SIG-M5 treated with dmso at 0.1 percent for 504 hours (cell line): ENCODE data around the gene GREB1L.
"Not testable (repeated sequence)": the region's sequence is repeated elsewhere in the genome, so short reads cannot be mapped to it uniquely, and the experiment has no call there.

ENCODE experiments used
- DNase-seq: peaks from one replicate; lab custom pipeline; 2025; ENCODE audit not compliant: unreplicated experiment; lab: John Stamatoyannopoulos, UW

GREB1L gene

DNA sequence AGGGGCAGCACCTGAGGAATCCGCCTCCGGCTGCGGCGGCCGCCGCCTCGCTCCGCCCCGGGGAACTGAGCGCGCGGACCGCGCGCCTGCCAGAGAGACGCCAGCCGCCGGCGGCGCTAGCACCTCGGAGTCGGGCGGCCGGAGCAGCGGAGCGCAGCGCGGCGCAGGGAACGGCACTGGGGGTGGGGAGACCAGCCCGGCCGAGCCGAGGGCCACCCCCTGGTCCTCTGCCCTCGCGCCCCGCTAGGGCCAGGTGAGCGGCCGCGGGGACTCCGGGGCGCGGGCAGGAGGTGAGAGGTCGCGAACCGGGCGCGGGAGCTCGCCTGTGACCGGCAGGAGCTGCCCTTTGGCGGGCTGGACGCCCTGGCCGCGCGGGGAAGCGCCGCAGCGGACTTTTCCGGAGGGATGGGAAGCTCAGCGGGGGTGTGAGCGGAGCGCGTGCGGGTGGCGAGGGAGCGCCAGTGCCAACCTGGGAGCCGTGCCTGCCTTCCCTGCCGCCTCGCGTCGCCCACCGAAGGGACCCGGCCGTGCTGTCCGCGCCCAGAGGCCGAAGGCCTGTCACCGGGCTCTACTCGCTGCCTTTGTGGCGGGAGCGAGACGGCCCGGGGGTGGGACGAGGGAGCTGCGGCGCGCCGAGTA is at the start of gene GREB1L:
GREB1L (plus strand) TSS at position 92 of the 639 bp plus-strand sequence. CDS start 141,287 bp downstream, outside the sequence.
- DNase-seq = peak; percentile 38

DNA sequence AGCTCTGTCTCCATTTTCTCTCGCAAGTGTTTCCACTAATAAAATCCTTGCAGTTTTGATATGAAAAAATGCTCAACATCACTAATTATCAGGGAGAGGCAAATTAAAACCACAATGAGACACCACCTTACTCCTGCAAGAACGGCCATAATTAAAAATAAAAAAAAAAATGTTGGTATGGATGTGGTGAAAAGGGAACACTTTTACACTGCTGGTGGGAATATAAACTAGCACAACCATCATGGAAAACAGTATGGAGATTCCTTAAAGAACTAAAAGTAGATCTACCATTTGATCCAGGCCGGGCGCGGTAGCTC is 49.8 kb upstream of the GREB1L start:
- DNase-seq = no peak

DNA sequence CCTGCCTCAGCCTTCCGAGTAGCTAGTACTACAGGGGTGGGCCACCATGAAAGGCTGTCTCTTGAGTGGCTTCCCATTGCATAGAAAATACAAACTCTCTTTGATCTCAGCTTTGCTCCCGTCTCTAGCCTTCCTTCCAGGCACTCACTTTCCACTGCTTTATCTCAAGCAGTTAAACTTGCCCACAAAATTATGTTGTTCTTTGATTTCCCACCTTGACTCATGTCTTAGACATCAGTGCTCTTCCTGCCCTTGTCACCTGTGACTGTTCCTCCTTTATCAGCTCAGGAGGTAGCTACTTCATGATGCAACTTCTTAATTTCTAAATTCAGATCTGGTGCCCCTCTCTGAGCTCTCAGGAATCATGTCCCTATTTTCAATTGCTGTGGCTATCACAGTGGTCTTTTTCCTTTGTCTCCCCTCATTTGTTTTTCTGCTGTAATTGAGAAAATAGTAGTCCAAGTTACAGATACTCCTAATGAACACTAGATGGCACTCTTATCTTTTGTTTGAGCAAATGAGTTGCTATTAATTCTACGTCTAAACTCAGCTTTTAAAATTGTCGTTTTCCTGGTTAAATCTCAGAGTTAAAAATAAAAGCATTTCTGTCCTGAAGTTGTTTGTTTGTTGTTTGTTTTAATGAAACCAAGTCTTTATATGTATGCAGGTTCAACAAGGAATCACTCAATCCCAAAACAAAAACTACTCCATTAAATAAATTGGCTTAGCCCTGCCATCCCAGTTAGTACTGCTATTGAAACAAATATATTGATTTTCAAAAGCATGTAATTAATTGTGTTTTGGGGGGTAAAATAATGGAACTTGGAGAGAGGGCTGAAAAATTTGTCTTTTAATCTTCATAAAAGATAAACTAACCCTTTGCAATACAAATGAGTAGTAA is 46.9 kb upstream of the GREB1L start:
- DNase-seq = peak; percentile 64

DNA sequence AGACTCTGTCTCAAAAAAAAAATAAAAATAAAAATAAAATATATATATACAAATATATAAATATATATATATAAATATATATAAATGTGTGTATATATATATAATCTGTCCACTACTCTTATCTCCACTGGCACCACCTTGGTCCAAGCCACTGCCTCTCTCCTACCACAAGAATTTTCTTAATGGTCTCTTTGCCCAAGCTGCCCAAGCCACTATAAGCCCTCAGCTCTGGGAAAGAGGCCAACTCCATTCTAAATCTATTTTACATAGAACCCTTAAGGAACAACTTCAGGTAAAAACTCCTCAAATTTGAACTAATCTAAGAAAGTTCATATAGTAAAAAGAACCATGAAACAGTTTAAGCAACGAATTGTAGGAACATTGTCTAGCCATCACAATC is 45.6 kb upstream of the GREB1L start:
- no peak for DNase-seq

DNA sequence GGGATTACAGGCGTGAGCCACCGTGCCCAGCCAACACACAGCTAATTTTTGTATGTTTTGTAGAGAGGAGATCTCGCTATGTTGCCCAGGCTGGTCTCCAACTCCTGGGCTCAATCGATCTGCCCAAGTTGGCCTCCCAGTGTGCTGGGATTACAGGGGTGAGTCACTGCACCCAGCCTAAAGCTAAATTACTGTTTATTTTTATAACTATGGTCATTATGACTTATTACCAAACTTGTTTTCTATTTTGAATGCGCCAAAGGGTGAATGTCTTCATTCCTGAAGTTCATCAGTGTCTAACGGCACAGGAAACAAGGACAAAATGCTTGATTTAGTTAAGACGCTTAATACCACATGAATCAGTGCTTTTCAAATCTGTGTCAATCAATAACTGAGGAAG is 38.9 kb upstream of the GREB1L start:
- DNase-seq = no peak

DNA sequence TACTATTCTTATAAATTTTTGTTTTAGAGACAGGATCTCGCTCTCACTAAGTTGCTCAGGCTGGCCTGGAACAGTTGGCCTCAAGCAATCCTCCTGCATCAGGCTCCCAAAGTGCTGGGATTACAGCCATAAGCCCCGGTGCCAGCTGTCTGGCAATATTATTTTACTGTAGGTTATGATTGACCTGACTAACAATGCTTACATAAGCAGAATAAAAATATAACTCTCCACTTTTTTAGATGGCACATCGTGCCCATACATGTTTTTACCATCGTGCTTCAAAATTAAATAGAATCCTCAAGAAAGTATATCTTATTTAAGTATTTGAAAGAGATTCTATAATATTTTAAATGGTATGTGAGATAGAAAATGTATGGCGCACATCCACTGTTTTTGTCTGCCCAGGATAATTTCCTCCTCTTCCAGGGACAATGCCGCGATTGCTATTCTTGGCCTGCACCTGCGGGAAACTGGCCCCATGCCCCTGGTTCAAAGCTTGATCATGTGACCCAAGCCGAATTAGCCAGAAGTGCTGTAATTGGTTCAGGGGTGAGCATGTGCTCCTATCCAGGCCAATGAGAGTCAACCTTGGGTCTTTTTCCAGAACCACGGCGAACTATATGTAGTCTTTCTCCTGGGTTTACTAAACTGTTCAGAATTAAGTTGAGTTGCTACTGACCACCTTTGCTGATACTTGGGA is 38.3 kb upstream of the GREB1L start:
- DNase-seq = no peak

DNA sequence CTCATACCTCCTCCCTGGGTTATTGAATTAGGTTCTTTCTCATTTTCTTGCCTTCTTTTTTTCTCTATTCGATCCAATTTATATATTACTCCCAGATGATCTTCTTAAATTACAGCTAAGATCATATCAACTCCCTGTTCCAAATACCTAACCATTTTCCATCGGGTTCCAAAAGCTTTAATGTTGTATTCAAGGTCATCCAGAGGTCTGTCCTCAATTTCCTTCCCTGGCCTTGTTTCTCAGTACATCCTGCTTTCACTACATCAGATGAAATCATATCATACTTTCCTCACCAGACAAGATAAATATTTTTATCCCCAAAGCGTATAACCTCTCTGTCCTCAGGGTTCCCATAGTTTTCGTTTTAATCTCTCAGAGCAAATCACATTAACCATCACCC is 36.3 kb upstream of the GREB1L start:
- DNase-seq = no peak

DNA sequence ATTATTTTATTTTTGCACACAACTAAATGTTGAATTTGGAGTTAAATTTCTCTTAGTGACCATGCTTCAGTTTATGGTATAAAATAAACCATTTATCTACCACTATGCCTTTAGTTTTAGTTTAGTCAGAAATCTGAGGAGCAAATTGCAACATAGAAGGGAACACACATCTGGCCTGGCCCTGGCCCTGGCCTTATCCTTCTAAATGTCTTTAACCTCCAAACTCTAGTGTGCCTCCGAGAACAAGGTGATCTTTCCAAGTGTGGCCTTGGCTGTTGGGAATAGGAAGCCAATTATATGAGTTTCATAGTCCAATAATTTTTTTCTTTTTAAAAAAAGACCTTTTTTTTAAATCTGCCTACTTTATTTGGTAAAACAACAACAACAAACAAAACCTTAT is 31.8 kb upstream of the GREB1L start:
- DNase-seq = no peak

DNA sequence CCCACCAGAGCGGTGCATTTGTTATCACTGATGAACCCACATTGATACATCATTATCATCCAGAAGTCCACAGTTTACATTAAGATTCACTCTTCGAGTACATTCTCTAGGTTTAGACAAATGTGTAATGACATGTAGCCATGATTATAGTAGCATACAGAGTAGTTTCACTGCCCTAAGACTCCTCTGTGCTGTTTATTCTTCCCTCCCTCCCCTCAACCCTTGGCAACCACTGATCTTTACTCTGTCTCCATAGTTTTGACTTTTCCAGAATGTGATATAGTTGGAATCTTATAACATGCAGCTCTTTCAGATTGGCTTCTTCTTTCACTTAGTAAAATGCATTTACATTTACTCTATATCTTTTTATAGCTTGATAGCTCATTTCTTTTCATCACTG is 31.2 kb upstream of the GREB1L start:
- DNase-seq = no peak

DNA sequence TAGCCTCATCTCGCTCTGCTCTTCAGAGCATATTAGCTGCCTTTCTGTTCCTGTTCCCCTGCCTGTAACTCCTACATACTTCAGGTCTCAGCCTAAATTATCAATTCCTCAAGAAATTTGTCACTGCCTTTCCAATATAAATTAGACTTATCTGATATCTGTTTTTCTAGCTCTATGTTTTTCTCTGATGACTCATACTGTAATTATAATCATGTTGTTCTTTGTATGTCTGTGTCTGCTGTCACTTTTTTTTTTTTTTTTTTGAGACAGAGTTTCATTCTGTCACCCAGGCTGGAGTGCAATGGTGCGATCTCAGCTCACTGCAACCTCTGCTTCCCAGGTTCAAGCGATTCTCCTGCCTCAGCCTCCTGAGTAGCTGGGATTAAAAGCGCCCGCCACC is 27.6 kb upstream of the GREB1L start:
- not testable (repeated sequence) for DNase-seq

DNA sequence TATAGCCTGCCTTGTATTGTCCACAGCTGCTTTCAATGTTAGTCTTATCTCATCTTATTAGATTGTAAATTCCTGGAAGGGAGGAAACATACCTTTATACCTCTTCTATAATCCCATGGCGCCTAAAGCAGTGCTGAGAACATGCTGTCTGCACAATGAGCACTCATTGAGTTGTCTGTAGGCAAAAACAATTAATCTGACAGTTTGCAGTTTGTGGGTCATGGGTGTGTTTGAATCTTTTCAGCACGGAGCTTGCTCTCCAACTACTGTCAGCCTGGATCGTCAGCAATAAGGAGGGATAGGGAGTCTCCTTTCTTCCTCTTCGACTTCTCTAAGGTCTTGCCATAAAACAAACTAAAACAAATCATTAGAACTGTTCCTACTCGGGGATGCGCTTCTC is 26.5 kb upstream of the GREB1L start:
- no peak for DNase-seq

DNA sequence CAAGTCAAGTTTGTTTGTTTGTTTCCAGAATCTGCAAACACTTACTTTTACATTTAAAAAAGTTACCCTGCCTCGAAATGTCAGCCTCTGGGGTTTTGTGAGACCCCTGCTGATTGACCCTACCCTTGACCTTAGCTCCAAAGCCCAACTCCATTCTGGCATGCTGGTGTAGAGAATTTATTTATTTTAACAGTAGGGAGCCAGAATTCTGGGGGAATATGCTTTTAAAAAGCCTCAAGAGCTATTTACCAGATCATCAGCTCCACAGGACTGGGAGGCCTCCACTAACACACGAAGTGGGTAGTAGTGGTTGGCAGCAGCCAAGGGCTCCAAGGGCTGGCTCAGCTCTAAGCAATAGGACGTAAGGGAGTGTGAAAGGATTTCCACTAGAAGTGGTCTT is 23.2 kb upstream of the GREB1L start:
- DNase-seq = no peak

DNA sequence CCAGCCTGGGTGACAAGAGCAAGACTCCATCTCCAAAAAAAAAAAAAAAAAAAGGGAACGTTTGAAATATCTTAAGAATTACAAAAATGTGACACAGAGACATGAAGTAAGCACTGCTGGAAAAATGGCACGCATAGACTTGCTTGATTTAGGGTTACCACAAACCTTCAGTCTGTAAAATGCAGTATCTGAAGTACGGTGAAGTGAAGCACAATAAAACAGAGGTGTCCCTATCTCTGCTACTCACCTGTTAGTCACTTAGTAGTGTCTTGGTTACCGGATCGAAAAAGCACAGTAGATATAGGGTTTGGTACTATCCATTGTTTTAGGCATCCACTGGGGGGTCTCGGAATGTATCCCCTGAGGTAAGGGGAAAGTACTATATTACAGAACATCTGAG is 11.6 kb upstream of the GREB1L start:
- DNase-seq = no peak

DNA sequence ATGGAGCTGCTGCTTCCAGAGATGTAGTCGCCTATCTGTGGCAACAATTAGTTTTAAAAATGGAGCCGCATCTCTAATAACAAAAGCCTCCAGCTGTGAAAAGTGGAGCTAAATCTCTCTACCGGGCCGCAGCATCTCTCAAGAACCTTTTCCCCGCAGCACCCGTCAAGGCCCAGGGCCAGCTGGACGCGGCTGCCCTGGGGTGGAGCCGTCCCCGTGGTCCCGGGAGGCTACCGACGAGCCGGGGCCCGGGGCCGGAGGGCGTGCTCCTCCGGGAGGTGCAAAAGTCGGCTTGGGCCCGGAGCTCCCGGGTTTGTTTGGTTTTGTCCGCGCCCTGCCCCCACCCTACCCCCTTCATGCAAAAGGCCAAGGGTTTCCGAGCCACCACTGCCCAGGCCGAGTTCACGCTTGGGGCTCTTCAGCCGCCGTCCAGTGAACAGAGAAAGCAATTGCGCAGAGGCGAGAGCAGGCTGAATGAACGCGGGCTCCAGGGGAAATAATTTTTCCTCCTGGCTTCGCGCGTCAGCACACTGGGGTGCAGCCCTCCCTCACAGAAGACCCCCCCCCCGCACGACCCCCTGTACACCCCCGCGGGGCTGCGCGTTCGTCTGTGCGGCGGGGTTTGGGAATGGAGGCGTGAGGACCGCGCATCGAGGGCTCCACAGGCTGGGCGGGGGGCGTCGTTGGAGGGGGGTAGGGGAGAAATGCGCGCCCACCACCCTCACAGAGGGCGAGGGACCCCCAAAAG is 557 bp upstream of the GREB1L start:
- DNase-seq = no peak

DNA sequence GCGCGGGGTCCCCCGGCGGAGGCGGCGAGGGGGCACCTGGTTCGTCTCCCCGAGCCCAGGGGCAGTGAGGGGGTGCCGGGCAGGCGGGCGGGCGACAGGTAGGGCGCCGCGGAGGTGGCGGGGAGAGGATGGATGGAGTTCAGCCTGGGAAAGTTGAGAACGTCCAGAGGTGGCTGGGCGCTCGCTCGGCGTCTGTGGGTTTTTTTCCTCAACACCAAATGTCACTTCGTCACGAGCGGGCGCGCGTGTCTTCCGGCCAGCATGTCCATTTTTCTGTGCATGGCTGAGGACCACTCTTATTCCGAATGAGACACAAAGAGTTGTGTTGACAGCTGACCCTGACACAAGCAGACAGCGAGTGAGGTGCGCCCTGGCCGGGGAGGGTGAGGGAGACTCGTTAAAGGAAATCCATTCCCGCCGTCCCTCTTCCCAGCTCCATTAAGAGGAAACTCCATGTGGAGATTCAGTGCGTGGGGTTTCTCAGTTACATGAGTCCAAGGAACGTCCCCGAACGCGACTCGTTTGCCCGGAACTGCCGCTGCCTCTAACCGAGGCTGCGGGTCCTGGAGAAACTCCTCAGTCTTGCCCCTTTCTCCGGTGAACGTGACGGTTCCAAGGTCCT is 859 bp downstream of the GREB1L start:
- DNase-seq = no peak

DNA sequence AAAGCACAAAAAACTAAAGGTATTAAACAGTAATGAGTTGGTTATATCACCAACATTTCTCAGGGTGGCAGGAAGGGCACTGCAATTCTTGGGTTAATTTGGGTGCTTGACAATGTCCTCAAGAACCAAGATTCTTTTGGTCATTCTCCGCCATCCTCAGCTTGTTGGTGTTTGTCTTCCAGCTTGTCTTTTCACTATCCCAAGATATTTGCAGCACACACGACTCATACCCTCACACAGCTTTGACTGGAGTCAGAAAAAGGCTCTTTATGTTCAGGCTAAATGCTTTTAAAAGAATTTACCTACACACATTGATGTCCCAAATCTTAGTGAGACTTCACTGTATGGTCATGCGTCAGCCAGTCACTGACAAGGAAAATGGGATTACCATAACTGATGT is 12.5 kb downstream of the GREB1L start:
- no peak for DNase-seq

DNA sequence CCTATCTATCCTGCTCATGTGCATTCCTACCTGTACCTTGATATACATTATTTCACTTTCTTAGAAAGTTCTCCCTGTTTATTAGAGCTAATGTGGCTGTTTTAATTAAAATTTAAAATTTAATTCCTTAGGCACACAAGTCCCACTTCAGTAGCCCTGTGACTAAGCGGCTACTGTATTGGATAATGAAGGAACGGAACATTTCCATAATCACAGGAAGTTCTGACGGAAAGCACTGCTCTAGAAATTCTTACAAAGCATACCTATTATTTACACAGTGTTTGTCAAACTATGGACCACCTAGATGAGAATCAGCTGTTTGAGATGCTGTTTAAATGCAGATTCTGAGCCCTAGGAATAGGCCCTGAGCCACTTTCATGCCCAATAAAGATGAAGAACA is 13.2 kb downstream of the GREB1L start:
- DNase-seq = no peak

DNA sequence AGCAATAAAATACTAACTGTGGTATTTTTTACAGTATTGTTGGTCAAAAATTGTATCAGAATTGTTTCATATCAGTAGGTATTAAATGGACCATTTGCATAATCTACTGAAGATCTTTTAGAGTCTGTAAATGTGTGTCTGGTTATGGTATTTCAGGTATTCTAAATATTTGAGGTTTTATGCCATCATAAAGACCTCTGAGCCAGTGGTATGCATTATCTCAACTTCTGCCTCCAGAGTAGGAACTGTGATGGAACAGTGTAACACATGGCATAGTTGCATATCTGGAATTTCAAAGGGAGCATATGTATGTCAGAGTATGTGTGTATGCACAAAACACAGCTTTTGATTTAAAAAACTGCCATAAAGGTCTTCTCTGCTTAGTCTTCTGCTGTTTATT is 15.4 kb downstream of the GREB1L start:
- DNase-seq = no peak

DNA sequence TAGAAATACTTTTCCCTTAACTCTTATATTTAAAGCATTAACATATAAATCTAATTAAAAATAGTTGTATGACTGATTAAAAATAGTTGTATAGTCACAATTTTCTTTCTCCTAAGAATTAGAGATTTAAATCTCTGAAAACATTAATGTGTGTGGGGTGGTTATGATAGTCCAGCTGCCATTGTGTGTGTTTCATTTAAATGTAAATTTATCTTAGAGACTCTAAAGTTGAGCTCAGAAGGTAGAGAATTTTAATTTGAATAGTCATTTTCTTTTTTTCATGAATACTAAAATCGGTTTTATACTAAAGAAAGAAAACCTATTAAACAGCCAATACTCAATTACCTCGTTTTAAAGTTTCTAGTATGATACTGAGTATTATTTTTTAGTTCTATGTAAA is 18.6 kb downstream of the GREB1L start:
- DNase-seq = no peak

DNA sequence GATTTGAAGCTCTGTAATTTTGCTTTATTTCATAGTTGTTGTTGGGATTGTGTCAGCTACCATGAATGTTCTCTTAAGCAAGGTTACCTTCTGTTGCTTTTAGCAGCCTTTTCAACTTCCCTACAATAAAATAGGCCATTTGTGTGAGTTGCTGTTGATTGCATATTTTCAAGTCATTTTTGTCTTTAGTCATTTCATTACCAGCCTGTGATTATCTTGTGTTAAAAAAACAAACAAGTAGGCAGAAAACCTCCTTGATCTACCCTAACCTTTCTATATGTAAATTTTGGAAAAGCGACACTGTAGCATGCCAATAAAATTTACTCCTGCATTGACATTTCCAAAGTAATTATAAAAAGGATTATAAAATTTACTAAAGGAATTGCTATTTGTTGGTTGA is 19.3 kb downstream of the GREB1L start:
- no peak for DNase-seq

DNA sequence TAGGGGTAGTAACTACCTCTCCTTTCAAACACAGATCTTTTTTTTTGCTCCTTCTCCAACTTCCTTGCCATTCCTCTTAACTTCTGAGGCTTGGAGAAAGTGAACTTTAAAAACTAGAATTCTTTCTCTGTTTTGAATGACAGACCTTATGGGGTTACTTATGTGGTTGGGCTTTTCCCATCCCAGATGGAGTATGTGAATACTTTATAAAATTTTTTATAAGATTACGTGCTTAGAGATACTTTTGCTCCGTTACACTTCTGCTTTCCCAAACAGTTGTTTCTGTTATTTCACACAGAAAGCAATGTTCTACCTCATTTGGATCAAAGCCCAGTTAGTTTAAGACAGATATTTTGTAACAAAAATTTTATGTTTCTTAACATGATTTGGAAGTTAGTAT is 20.2 kb downstream of the GREB1L start:
- DNase-seq = no peak
